OCI-M2 (cell line): ENCODE measurements around the gene PRKCA.
"Not testable (repeated sequence)": the region's sequence is repeated elsewhere in the genome, so short reads cannot be mapped to it uniquely, and the experiment has no call there.

Experiments
- DNase-seq: peaks from one replicate; lab custom pipeline; 2025; ENCODE audit not compliant: unreplicated experiment; lab: John Stamatoyannopoulos, UW

PRKCA gene

GRCh38 chr17:66324381-66325004 lies 22.1 kb downstream of the PRKCA start:
- not testable (repeated sequence) for DNase-seq

- no peak for DNase-seq
These were observed 24.1 kb downstream of the PRKCA start for GRCh38 chr17:66326476-66327047.

- no peak for DNase-seq
These were observed 28.2 kb downstream of the PRKCA start for GRCh38 chr17:66330646-66331037.

GRCh38 chr17:66331038-66331816 lies 28.8 kb downstream of the PRKCA start:
- no peak for DNase-seq

GRCh38 chr17:66335797-66336196 lies 33.4 kb downstream of the PRKCA start:
- DNase-seq = no peak

- no peak for DNase-seq
These were observed 34.9 kb downstream of the PRKCA start for GRCh38 chr17:66337268-66337667.

GRCh38 chr17:66337866-66338485 lies 35.6 kb downstream of the PRKCA start:
- no peak for DNase-seq

- no peak for DNase-seq
These were observed 36.5 kb downstream of the PRKCA start for GRCh38 chr17:66338937-66339336.

GRCh38 chr17:66339561-66339960 lies 37.1 kb downstream of the PRKCA start:
- DNase-seq = no peak

GRCh38 chr17:66340720-66341119 lies 38.3 kb downstream of the PRKCA start:
- DNase-seq = no peak

GRCh38 chr17:66341462-66341861 lies 39.0 kb downstream of the PRKCA start:
- DNase-seq = no peak

GRCh38 chr17:66342263-66342662 lies 39.9 kb downstream of the PRKCA start:
- not testable (repeated sequence) for DNase-seq

GRCh38 chr17:66343531-66344078 lies 41.2 kb downstream of the PRKCA start:
- no peak for DNase-seq

GRCh38 chr17:66344473-66344872 lies 42.1 kb downstream of the PRKCA start:
- no peak for DNase-seq

GRCh38 chr17:66345264-66345663 lies 42.9 kb downstream of the PRKCA start:
- no peak for DNase-seq

GRCh38 chr17:66345949-66346638 lies 43.7 kb downstream of the PRKCA start:
- DNase-seq = not testable (repeated sequence)

GRCh38 chr17:66347661-66348514 lies 45.5 kb downstream of the PRKCA start:
- DNase-seq = no peak

GRCh38 chr17:66348584-66349165 lies 46.3 kb downstream of the PRKCA start:
- DNase-seq = no peak

- no peak for DNase-seq
These were observed 47.3 kb downstream of the PRKCA start for GRCh38 chr17:66349521-66350254.
